GM18870 (cell line): ENCODE measurements around the gene RNF182.
"Not testable (repeated sequence)": the region's sequence is repeated elsewhere in the genome, so short reads cannot be mapped to it uniquely, and the experiment has no call there.

Experiments used
- ATAC-seq: cut with Tn5 transposase; IDR thresholded peaks from one replicate; pipeline ENCODE4 v1.9.1; 2021; ENCODE audit warnings: moderate library complexity; ENCODE audit not compliant: unreplicated experiment

The RNF182 gene

DNA sequence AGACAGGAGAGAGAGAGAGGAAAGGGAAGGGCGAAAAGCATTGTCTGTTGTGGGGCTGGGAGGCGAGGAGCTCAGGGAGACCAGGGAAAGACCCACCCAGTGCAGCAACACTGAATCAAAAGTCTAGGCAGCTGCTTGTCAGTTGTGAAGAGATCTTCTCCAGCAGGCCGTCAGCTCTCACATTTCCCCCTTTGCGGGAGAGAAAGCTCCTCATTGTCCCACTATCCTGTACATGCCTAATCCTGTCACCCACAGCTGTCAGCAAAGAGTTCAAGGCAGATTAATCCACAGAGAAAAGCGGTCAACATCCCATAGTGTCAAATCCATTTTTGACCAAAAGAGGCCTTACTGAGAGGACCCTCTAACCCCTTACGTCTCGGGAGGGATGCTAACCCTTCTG, 27.3 kb downstream of the RNF182 start:
- ATAC-seq, result no peak

DNA sequence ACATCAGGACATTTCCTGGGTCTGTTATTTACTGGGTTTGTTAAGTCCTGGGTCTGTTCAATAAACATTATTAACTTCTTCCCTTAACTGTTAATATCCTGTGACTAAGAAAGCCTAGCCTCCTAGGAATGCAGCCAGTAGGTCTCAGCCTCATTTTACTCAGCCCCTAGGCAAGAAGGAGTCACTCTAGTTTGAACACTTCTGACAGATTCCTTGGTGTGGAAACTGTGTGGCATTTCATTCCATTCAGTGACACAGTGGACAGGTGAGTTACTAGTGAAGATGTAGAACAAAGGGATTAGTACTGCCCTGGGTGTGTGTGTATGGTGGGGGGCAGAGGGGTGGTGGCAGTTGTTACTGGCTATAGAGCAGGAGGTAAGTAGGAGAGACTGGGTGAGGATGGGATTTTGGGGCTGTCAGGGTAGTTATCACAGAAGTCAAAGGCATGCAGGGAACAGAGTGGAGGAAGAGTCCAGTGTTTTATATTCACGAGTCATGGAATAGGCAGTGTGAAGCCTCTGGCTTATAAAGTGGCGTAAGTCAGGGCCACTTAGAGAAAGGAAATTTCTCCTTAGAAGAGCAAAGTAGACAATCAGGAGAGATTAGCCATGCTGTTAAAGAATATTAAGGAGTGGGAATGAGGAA, 28.4 kb downstream of the RNF182 start:
- no peak for ATAC-seq

DNA sequence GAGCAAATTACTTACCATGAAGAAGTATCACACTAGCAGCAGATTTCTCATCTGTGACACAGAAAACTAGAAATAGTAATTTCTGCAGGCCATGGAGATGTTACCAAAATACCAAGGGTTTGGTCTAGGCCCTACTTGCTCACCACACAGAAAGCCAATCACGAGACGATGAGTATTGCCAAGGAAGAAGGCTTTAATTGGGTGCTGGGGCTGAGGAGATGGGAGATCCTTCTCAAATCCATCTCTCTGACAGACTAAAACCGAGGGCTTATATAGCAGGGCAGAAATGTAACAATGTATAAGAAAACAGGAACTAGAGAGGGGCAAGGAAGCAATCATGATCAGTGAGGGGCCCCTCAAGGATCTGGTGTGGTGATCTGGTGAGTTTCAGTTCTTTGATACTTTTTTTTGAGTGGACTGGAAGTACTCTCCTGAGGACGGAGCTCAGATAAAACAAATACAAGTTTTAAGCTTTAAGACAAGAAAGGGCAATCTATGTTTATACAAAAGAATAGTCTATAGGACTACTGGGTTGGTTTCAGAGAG, 40.9 kb downstream of the RNF182 start:
- ATAC-seq, result no peak

DNA sequence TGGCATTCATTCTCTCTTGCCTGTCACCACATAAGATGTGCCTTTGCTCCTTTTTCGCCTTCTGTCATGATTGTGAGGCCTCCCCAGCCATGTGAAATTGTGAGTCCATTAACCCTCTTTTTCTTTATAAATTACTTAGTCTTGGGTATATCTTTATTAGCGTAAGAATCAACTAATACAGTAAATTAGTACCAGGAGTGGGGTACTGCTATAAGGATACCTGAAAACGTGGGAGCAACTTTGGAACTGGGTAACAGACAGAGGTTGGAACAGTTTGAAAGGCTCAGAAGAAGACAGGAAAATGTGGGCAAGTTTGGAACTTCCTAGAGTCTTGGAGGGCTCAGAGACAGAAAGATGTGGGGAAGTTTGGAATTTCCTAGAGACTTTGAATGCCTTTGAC, 46.6 kb downstream of the RNF182 start:
- no peak for ATAC-seq

DNA sequence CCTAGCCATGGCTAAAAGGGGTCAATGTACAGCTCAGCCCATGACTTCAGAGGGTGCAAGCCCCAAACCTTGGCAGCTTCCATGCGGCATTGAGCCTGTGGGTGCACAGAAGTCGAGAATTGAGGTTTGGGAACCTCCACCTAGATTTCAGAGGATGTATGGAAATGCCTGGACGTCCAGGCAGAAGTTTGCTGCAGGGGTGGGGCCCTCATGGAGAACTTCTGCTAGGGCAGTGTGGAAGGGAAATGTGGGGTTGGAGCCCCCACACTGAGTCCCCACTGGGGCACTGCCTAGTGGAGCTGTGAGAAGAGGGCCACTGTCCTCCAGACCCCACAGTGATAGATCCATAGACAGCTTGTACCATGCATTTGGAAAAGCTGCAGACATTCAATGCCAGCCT, 47.9 kb downstream of the RNF182 start:
- not testable (repeated sequence) for ATAC-seq

DNA sequence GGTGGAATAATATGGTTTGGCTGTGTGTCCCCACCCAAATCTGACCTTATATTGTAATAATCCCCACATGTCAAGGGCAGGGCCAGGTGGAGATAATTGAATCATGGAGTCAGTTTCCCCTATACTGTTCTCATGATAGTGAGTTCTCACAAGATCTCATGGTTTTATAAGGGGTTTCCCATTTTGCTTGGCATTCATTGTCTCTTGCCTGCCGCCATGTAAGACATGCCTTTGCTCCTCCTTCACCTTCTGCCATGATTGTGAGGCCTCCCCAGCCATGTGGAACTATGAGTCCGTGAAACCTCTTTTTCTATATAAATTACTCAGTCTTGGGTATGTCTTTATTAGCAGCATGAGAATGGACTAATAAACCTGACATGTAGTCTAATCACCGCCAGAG, 48.7 kb downstream of the RNF182 start:
- not testable (repeated sequence) for ATAC-seq

DNA sequence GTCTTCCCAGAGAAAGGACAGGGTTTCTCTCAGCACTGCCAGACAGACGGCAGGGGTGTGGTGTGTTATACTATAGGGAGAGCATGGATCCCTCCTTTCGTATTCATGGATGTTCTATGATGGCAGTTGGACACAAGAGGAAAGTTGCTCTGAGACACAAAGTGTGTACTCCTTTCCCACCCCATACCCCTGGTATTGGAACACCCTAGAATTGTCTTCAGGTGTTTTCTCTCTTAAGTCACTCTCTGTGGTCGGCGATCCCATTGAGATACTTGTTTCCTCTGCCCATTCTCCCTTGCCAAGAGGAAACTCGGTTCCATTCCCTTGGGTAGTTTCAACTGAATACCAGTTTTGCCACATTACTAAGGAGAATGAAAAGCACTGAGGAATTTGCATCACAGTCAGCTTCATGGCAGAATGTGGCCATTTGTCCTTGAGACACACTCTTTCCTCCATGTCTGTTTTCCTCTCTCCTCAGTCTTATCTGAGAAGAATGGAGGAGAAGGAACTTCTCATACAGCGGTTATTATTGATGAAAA, 53.4 kb downstream of the RNF182 start:
- no peak for ATAC-seq

DNA sequence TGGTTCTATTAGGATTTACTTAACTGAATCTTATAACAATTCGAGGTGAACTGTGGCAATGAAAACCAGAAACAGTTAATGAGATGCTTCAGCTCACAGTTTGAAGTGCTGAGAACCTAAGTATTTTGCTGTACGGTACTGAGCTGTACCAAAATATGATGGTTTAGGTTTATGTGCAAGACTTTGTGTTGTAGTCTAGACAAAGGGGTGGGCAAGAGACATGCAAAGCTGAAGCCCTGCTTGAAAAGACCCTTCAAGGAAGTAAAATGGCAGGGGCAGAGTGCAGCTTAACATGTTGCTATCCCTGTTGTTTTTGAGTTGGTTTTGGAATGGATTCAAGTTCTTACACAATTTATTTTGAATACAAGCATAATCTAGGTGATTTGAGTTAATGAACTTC, 54.0 kb downstream of the RNF182 start:
- no peak for ATAC-seq

DNA sequence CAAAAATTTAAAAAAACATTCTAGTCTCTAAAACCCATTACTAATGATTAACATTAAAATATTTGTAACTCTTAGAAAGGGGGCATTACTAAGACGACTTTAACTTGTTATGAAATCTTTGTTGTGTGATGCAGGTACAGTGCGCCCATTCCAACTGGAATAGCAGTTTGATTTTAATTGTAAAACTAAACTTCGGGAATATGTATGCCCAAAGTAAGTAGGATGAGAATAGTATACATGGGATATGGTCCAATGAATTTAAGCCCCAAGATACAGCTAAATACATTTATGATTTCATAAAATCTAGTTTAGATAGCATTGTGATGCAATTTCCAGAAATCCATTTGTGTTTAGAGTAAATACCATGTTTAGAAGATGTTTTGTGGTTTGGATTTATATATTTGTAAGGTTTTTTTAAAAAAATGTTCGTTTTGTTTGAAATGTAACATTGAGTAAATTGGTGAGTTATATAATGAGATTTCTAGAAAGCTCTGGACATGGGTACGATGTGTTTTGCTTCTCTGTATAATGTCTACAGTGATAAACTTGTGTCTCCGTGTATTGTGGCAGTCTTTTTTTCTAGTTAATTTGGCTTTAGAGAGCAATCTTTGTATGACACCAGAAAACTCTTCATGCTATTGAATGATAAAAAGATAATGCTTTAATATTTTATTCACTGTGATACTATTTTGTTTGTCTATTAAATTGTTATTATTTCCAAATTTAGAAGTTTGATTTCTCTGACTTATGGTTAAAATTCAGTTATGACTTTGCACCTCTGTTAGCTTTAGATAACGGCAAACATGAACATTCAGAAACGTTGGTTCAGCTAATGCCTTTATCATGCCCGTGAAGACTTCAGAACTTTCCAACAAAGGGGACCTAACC, 54.8 kb downstream of the RNF182 start:
- ATAC-seq, result no peak

DNA sequence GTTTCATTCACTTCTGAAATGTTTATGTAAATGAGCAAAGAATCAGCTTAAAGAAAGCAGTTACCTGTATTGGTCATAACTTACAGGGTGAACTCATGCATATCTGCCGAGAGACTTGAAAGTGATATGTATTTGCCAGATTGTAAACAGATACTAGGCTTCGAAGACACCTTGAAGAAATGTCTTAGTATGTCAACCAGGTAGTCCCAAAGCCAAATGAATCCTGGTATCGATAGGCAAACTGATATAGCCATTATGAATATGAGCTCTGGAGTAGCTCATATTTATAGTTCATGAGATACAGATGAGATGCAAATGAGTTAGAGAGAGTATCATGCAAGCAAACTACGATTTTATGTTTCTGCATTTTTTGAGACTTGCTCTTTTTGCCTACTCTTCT, 55.8 kb downstream of the RNF182 start:
- no peak for ATAC-seq

DNA sequence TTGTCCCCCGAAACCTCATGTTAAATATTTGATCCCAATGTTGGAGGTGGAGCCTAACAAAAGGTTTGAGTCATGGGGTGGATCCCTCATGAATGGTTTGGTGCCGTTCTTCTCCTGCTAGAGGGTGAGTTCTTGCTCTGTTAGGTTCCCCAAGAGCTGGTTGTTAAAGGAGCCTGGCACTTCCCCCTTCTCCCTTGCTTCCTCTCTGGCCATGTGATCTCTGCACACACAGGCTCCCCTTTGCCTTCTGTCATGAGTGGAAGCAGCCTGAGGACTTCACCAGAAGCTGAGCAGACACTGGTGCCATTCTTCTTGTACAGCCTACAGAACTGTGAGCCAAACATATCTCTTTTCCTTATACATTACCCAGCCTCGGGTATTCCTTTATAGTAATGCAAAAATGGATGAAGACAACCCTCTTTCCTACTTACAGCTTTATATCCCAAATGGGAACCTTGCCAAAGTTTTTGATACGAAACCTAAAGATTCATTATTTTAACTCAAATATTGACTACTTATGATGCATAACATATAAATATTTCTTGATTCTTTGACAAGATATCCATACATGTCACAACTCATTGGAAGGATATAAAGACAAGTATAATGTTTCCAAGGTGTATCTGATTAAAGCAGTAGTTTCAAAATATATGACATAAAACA, 61.0 kb downstream of the RNF182 start:
- ATAC-seq, result no peak

DNA sequence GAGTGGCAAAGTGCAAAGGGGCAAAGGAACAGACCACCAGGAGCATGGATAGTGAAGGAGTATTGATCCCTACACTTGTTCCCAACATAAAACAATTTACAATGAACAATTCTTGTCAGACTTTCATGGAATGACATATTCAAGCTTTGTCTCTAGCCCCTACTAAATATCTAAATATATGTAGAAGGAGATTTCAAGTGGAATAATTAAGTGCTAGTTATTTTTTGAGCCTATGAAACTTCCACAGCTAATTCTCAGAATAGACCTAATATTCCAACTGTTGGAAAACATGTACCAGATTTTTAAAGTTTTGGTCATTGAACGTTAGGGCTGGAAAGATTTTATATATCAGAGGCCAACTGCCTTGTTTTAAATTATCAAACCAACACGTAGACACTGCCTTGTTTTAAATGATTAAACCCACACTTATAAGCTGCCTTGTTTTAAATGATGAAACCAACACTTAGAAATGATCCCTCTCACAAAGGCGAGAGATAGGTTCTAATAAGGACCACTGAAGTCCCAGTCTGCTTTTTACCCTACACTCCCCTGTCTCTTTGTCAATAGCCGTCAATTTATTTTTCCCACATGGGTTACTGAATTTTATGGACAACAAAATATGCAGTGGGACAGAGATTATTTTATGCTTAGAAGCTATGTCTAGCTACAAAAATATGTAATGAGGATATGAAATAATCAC, 62.1 kb downstream of the RNF182 start:
- no peak for ATAC-seq

DNA sequence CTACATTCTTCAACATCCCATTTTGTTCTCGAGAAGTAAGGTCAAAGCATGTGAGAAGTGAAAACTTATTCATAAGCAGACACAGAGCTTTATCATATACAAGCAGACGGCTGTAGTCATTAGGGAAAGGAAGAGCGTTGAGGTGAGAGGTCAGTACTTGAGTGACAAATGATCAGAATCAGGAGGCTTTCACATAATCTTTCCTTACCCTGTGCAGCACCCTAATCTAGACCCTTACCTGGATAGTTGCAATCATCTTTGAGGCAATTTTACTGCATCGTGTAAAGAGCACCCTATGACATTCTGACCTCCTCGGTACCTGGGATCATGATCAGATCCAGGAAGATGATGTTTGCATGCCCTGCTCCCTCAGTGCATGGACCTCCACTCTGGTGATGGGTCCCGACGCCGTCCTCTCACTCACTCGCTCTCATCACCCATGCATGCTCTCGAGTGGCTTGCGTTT, 62.7 kb downstream of the RNF182 start:
- ATAC-seq, result no peak

DNA sequence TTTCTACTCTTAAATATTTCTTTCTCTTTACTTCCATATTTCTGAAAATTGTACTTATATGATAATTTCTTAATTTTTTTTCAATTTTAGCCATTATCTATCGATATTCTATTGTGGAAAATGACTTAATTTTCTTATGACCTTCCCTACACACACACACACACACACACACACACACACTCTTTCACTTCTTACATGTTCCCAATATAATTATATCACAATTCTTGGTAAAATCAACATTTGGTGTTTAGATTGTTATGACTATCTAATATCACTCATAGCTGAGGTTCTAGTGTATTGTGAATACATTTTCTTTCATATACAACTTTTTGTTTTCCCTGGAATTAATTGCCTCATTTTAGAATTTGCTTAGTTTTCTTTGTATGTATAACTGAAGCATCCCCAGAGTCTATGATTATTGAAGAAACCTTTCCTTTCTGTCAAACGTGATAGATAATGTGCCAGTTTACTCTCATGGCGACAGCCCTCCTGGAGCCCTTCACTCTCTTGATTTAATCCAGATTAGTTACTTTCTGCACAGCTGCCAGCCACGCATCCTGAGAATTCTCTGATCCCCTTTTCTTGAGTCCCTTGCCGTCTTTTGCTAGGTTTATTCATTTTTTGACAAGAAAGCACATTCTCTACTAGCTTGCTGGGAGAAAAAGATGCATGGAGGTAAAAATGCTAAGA, 63.4 kb downstream of the RNF182 start:
- ATAC-seq, result no peak

DNA sequence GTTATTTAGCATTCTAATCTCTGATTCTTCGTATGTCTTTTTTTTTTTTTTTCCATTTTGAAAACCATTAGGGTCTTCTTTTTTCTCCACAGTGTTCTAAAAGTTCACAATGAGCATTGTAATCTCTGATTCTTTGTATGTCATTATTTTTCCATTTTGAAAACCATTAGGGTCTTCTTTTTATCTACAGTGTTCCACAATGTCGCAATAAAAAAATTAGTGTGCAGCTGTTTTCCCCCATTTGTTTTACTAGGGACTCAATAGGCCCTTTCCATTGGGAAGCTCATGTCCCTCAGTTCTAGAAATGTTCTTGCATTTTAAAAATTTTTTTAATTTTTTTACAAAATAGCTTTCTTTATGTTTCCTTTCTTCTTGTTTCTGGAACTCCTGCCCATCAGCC, 64.2 kb downstream of the RNF182 start:
- ATAC-seq, result no peak

DNA sequence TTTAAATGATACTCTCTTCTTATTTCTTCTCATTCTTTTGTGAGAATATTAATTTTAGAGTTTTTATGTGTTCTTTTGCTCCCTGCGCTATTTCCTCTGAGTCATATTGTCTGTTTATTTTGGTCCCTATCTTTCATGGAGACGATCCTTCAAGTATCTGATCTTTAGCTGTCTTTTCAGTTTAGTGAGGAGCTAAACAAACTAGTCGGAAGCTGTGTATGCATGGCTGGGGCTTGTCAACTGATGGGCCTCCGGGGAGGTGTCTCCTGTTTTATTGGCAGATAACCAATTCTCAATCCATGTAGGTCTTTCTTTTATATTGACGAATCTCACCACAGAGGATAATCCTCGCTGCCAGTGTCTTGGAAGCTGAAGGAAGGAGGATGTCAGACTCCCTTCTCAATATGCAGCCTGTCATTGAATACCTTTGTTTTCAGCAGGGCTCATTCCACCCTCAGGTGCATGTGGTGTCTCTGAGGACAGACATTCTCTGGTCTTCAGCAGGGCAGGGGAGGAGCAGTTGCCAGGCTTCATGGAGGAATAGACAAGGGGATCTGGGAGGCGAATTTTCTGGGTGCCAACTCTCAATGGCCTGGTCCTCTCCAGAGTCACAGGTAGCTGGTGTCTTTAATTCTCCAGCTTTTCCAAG, 64.9 kb downstream of the RNF182 start:
- no peak for ATAC-seq

DNA sequence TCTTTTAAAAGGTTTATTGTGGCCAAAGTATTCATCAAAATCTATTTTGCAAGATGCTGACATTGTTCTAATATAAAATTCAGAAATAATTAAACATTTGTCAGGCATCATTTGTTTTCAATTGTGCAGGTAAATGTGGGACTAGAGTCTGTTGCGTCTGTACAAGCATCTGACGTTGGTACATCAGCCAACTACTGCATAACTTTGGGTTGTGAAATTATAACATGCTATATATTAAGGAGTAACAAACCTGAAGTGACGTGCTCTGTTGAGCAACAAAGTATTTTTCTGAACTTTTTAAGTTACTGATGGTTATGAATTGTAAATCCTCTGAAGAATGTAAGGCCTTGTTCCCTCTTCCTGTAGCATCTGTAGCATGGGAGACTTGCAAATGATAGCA, 66.0 kb downstream of the RNF182 start:
- no peak for ATAC-seq

DNA sequence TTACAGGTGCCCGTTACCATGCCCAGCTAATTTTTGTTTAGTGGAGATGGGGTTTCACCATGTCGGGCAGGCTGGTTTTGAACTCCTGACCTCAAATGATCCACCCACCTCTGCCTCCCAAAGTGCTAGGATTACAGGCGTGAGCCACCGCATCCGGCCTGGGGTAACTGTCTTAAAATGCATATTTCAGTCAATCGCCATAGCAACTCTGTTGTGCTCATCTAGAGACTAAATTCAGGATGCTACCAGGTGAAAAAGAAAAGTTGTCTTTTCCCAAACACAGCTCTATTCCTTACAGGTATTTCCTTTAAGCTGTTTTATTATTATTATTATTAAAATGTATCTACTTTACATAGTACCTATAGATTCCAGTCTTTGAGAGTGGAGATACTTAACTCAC, 66.6 kb downstream of the RNF182 start:
- ATAC-seq, result no peak

DNA sequence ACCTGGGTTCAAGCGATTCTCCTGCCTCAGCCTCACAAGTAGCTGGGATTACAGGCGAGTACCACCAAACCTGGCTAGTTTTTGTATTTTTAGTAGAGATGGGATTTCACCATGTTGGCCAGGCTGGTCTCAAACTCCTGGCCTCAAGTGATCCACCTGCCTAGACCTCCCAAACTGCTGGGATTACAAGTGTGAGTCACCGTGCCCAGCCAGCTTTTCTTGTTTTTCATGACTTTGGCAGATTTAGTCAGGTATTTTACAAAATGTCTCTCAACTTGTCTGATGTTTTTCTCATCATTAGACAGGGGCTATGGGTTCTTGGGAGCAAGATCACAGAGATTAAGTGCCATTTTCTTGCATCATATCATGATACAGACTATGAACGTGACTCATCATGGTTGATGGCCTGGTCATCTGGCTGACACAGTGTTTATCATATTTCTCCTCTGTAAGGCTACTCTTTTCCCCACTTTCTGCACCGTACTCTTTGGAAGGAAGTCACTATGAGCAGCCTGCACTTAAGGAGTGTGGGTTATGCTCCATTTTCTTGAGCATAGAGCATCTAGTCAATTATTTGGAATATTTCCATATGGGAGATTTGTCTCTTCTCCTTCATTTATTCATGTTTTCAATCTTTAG, 67.8 kb downstream of the RNF182 start:
- no peak for ATAC-seq
